ENCODE results near the gene POLR2L.

POLR2L gene

DNA sequence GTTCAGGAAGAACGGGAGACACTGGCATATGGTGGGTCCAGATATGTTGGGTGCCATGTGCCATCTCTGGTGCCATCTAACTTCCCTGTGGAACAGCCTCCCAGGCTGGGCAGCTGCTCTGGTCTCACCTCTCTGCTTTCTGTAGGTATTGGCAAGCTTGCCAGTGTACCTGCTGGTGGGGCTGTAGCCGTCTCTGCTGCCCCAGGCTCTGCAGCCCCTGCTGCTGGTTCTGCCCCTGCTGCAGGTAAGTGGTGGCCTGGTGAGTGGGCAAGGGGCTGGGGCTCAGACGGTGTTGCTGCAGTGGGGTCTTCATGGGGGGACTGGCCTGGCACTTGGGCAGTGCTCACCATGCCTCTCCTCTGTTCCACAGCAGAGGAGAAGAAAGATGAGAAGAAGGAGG, 29.9 kb downstream of the POLR2L start:
- Histone ChIP-seq H3K27me3 (ENCODE audit: control insufficient read depth in 1 of 2, insufficient read depth in 2 of 2, low read length in 2 of 2) (no peaks in the 10 kb centered on the region), H3K9ac (ENCODE audit: low read depth in 1 of 2, low read length in 2 of 2) (no peak overlapping the region), H3K36me3 (ENCODE audit: control insufficient read depth in 1 of 2, insufficient read depth in 2 of 2, low read length in 2 of 2) (peaks cover 22 to 31% of the 10 kb centered on the region in 2 donors), H3K4me3 (ENCODE audit: low read depth in 1 of 2, low read length in 2 of 2) (no peak overlapping the region), H3K27ac (ENCODE audit: low read depth, low read length) (no peak overlapping the region), H3K4me1 (ENCODE audit: control insufficient read depth in 1 of 2, insufficient read depth in 2 of 2, low read length in 2 of 2) (peaks cover 19 to 32% of the 10 kb centered on the region in 2 donors), H3K9me3 (ENCODE audit: control insufficient read depth in 1 of 2, low read length in 2 of 2) (no peaks in the 10 kb centered on the region)

DNA sequence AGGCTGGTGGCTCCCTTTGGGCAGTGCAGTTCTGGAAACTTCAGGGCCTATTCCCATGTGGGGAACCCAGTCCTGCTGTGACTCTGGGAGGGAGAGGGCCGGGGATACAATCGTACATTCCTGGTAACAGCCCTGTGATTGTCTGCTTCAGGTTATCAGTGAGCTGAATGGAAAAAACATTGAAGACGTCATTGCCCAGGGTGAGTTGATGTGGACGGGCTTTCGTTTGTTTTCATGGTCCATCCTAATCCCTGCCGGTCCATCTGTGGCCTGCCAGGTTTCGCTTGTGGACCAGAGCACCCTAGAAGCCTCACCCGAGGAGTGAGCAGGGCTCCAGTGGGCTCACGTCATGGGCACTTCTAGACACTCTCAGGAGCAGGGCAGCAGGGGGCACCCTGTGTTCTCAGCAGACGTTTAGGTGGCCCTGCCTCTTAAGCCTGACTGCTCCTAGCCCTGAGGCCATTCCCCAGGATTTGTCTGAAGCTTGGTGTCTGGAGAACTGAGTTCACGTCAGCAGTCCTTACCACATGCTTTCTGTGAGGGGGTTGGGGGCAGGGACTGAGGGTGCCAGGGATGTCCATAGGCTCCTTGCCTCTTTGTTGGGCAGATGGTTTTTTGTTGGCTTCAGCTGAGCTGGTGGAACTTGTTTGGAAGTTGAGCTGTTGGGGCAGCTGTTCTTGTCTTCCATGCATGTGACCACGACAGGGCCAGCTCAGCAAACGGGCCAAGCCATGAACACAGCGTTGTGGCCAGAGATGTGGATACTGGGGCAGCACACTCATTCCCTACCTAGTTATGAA, 30.7 kb downstream of the POLR2L start:
- Histone ChIP-seq H3K27me3 (ENCODE audit: control insufficient read depth in 1 of 2, insufficient read depth in 2 of 2, low read length in 2 of 2) (no peaks in the 10 kb centered on the region), H3K4me3 (ENCODE audit: low read depth in 1 of 2, low read length in 2 of 2) (peak overlapping the region; percentile 78 to 94), H3K4me1 (ENCODE audit: control insufficient read depth in 1 of 2, insufficient read depth in 2 of 2, low read length in 2 of 2) (peaks cover 19 to 32% of the 10 kb centered on the region in 2 donors), H3K36me3 (ENCODE audit: control insufficient read depth in 1 of 2, insufficient read depth in 2 of 2, low read length in 2 of 2) (peaks cover 22 to 31% of the 10 kb centered on the region in 2 donors), H3K9ac (ENCODE audit: low read depth in 1 of 2, low read length in 2 of 2) (peak overlapping the region; percentile 85 to 100), H3K27ac (ENCODE audit: low read depth, low read length) (no peak overlapping the region), H3K9me3 (ENCODE audit: control insufficient read depth in 1 of 2, low read length in 2 of 2) (no peaks in the 10 kb centered on the region)

DNA sequence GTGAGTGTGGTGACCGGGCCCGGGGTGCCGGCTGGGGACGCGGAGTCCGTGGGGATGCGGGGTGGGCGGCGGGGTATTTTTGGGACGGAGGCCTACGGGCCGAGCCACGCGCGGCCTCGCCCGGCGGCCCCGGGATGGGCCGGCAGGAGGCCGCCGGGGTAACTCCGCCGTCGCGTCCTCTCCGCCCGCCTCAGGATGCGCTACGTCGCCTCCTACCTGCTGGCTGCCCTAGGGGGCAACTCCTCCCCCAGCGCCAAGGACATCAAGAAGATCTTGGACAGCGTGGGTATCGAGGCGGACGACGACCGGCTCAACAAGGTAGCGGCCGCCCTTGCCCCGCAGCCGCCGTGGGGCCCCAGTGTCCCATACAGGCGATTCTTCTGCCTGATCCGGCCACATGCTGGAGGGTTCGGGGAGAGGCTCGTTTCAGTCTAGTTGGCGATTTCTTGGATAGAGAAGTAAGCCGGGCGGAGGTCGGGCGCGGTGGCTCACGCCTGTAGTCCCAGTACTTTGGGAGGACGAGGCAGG, 32.2 kb downstream of the POLR2L start:
- peak overlapping the region; percentile 98 for H3K27ac ChIP-seq (ENCODE audit: low read depth, low read length)
- no peaks in the 10 kb centered on the region for H3K27me3 ChIP-seq (ENCODE audit: control insufficient read depth in 1 of 2, insufficient read depth in 2 of 2, low read length in 2 of 2)
- H3K4me3 ChIP-seq (ENCODE audit: low read depth in 1 of 2, low read length in 2 of 2) = peak overlapping the region; percentile 78 to 94
- H3K36me3 ChIP-seq (ENCODE audit: control insufficient read depth in 1 of 2, insufficient read depth in 2 of 2, low read length in 2 of 2) = peaks cover 22 to 31% of the 10 kb centered on the region in 2 donors
- peak overlapping the region; percentile 85 to 100 for H3K9ac ChIP-seq (ENCODE audit: low read depth in 1 of 2, low read length in 2 of 2)
- H3K4me1 ChIP-seq (ENCODE audit: control insufficient read depth in 1 of 2, insufficient read depth in 2 of 2, low read length in 2 of 2) = peaks cover 19 to 35% of the 10 kb centered on the region in 2 donors
- H3K9me3 ChIP-seq (ENCODE audit: control insufficient read depth in 1 of 2, low read length in 2 of 2) = no peaks in the 10 kb centered on the region

DNA sequence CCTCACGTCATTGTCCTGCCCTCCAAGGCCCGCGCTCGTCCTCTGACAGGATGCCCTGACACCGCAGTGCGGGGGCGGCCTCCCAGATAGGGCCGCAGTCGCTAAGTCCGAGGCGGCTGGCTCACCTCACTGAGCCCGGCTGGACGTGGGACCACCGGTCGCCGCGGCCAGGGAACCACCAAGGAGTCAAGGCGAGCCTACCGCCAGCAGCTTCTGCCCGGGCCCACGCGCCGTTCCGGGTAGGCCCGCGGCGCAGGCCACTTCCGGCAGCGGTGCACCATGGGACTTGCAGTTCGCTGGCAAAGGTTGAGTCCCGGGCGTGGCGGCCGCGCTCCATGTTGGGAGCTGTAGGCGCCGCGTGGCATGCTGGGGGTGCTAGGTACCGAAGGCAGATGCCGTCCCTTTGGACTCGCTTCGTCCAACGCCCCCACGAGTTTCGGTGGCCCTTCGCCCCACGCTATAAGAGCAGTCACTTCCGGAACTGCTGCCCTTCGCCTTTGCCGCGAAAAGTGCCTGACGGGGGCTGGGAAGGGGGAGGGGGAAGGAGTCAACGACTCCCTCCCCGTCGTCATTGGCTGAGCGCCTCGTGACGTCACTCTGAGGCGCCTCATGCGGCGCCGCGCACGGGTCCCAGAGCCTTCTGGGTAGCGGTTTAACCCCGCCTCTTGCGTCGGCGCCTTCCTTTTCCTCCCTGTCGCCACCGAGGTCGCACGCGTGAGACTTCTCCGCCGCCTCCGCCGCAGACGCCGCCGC, 32.9 kb downstream of the POLR2L start, which contains the start of gene RPLP2:
Gene RPLP2, plus strand, starts transcription at position 681 of the 753 bp plus-strand sequence. CDS start 268 bp downstream, outside the sequence.
- peak within 1 kb of the TSS; percentile 98 for H3K27ac ChIP-seq (ENCODE audit: low read depth, low read length)
- no peaks in the 10 kb centered on the region for H3K27me3 ChIP-seq (ENCODE audit: control insufficient read depth in 1 of 2, insufficient read depth in 2 of 2, low read length in 2 of 2)
- H3K4me1 ChIP-seq (ENCODE audit: control insufficient read depth in 1 of 2, insufficient read depth in 2 of 2, low read length in 2 of 2) = peaks cover 23 to 38% of the 10 kb centered on the region in 2 donors
- no peaks in the 10 kb centered on the region for H3K9me3 ChIP-seq (ENCODE audit: control insufficient read depth in 1 of 2, low read length in 2 of 2)
- H3K36me3 ChIP-seq (ENCODE audit: control insufficient read depth in 1 of 2, insufficient read depth in 2 of 2, low read length in 2 of 2) = peaks cover 22 to 28% of the 10 kb centered on the region in 2 donors
- H3K9ac ChIP-seq (ENCODE audit: low read depth in 1 of 2, low read length in 2 of 2) = peak within 1 kb of the TSS; percentile 85 to 100
- peak within 1 kb of the TSS; percentile 78 to 94 for H3K4me3 ChIP-seq (ENCODE audit: low read depth in 1 of 2, low read length in 2 of 2)

DNA sequence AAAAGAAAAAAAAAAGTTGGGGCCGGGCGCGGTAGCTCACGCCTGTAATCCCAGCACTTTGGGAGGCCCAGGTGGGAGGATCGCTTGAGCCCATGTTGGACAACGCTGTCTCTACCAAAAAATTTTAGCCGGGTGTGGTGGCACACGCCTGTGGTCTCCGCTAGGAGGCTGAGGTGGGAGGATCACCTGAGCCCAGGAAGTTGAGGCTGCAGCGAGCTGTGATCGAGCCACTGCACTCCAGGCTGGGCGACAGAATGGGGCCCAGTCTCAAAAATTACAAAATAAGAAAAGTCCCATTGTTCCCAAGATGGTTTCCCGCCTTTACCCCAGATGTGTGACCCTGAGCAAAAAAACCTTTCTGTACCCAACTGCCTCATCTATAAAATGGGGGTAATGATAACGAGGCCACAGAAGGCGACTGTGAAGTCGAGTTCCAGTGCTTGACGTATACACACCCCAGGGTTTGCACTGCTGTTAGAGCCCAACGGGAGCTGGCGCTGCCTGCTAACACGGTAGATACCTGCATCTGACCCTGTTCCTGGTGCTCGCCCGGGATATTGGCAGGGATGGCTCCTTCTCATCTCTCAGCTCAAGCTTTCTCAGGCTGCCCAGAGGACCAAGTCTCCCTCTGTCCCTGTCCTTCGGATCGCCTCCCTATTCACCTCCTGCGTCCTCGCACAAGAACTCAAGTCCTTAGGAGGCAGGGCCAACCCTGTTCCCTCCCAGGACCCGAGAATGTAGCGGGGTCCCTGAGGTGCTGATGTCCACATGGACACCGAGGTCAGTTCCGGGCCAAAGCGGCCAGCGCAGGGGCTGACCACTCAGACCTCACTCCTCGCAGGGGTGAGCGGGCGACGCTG, 33.7 kb downstream of the POLR2L start:
- Histone ChIP-seq H3K4me3 (ENCODE audit: low read depth in 1 of 2, low read length in 2 of 2) (peak overlapping the region; percentile 78 to 94), H3K9me3 (ENCODE audit: control insufficient read depth in 1 of 2, low read length in 2 of 2) (no peaks in the 10 kb centered on the region), H3K4me1 (ENCODE audit: control insufficient read depth in 1 of 2, insufficient read depth in 2 of 2, low read length in 2 of 2) (peaks cover 31 to 46% of the 10 kb centered on the region in 2 donors)

DNA sequence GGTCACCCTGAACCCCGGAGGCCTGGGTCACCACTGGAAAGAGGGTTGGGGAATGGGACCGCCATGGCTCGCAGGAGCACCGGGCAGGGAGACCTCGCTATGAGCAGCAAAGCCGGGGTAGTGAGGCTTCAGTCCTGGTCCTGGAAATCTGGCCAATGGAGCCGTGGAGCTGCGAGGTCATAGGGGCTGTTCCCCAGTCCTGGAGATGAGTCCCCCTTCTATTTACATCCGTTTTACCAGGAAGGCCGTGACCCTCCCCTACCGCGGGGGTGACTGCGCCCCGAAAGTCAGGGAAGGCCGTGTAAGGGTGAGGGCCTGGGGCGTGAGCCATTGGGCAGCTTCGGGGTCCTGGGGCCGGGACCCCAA, 37.7 kb downstream of the POLR2L start:
- no peaks in the 10 kb centered on the region for H3K27me3 ChIP-seq (ENCODE audit: control insufficient read depth in 1 of 2, insufficient read depth in 2 of 2, low read length in 2 of 2)
- peaks cover 17 to 28% of the 10 kb centered on the region in 2 donors for H3K4me1 ChIP-seq (ENCODE audit: control insufficient read depth in 1 of 2, insufficient read depth in 2 of 2, low read length in 2 of 2)
- H3K9me3 ChIP-seq (ENCODE audit: control insufficient read depth in 1 of 2, low read length in 2 of 2) = no peaks in the 10 kb centered on the region
- no peak overlapping the region for H3K27ac ChIP-seq (ENCODE audit: low read depth, low read length)
- H3K36me3 ChIP-seq (ENCODE audit: control insufficient read depth in 1 of 2, insufficient read depth in 2 of 2, low read length in 2 of 2) = peaks cover 8 to 15% of the 10 kb centered on the region in 2 donors
- H3K9ac ChIP-seq (ENCODE audit: low read depth in 1 of 2, low read length in 2 of 2) = peak overlapping the region; percentile 29 to 70
- peak overlapping the region; percentile 64 to 80 for H3K4me3 ChIP-seq (ENCODE audit: low read depth in 1 of 2, low read length in 2 of 2)

More for the DNA sequence above, 33.7 kb downstream of the POLR2L start:
- Histone ChIP-seq H3K36me3 (ENCODE audit: control insufficient read depth in 1 of 2, insufficient read depth in 2 of 2, low read length in 2 of 2) (peaks cover 22 to 27% of the 10 kb centered on the region in 2 donors), H3K27ac (ENCODE audit: low read depth, low read length) (peak overlapping the region; percentile 98), H3K27me3 (ENCODE audit: control insufficient read depth in 1 of 2, insufficient read depth in 2 of 2, low read length in 2 of 2) (no peaks in the 10 kb centered on the region), H3K9ac (ENCODE audit: low read depth in 1 of 2, low read length in 2 of 2) (peak overlapping the region; percentile 85 to 100)

DNA sequence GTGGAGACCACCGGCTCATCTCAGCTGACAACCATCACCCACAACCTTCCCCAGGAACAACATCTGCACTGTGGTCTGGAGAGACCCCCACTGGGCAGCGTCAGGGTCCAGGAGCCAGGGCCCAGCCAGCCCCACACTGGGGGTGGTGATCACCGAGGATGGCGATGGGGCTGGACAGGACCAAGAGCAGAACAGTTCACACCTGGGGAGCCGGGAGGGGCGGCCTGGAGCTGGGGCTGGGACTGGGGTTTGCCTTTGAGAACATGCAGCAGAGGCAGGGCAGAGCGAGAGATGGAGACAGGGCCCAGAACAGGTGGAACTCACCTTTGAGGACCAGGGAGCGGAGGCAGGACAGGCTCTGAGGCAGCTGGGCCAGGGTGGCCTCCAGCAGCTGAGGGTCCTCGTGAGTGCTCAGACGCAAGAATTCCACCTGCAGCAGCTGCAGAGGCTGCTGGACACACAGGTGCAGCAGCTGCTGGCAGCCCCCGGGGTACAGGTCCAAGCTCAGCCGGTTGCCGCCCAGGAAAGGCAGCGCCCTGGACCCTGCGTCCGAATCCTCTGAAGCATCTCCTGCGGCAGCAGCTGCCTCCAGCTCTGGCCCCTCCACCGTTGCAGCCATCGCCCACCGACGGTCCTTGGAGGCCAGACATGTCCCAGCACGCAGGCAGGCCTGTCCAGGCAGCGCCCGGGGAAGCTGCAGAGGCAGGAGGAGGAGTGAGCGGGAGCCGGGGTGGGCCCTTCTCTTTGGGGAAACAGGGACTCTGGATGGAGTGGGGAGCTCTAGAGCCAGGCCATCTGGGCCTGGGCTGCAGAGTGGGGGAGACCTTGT, 38.3 kb downstream of the POLR2L start:
- H3K36me3 ChIP-seq (ENCODE audit: control insufficient read depth in 1 of 2, insufficient read depth in 2 of 2, low read length in 2 of 2) = peaks cover 8 to 21% of the 10 kb centered on the region in 2 donors
- peaks cover 17 to 27% of the 10 kb centered on the region in 2 donors for H3K4me1 ChIP-seq (ENCODE audit: control insufficient read depth in 1 of 2, insufficient read depth in 2 of 2, low read length in 2 of 2)
- H3K9me3 ChIP-seq (ENCODE audit: control insufficient read depth in 1 of 2, low read length in 2 of 2) = no peaks in the 10 kb centered on the region
- peak overlapping the region; percentile 29 to 70 for H3K9ac ChIP-seq (ENCODE audit: low read depth in 1 of 2, low read length in 2 of 2)
- no peak overlapping the region for H3K27ac ChIP-seq (ENCODE audit: low read depth, low read length)
- peak overlapping the region; percentile 64 to 80 for H3K4me3 ChIP-seq (ENCODE audit: low read depth in 1 of 2, low read length in 2 of 2)
- no peaks in the 10 kb centered on the region for H3K27me3 ChIP-seq (ENCODE audit: control insufficient read depth in 1 of 2, insufficient read depth in 2 of 2, low read length in 2 of 2)

DNA sequence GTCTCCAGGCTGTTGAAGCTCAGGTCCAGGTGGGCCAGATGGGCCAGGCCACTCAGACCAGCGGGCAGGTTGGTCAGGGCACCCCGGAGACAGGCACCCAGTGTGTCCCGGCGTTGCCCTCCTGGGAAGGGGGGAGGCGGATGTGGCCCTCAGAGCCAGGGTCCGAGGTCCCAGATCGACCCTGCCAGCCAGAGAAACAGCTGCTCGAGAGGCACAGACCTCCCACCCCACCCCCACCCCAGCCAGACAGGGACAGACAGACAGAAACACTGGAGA, 38.9 kb downstream of the POLR2L start:
- H3K27me3 ChIP-seq (ENCODE audit: control insufficient read depth in 1 of 2, insufficient read depth in 2 of 2, low read length in 2 of 2) = no peaks in the 10 kb centered on the region
- no peak overlapping the region for H3K27ac ChIP-seq (ENCODE audit: low read depth, low read length)
- peaks cover 14 to 22% of the 10 kb centered on the region in 2 donors for H3K4me1 ChIP-seq (ENCODE audit: control insufficient read depth in 1 of 2, insufficient read depth in 2 of 2, low read length in 2 of 2)
- H3K9me3 ChIP-seq (ENCODE audit: control insufficient read depth in 1 of 2, low read length in 2 of 2) = no peaks in the 10 kb centered on the region
- H3K9ac ChIP-seq (ENCODE audit: low read depth in 1 of 2, low read length in 2 of 2) = no peak overlapping the region
- peaks cover 8 to 22% of the 10 kb centered on the region in 2 donors for H3K36me3 ChIP-seq (ENCODE audit: control insufficient read depth in 1 of 2, insufficient read depth in 2 of 2, low read length in 2 of 2)
- H3K4me3 ChIP-seq (ENCODE audit: low read depth in 1 of 2, low read length in 2 of 2) = no peak overlapping the region
